NCI-H345 (cell line): Measurements from ENCODE around the gene ARRDC5.
A peak's percentile ranks its signal among the peaks of the same experiment; 100 is the strongest.
"Not testable (repeated sequence)": the region's sequence is repeated elsewhere in the genome, so short reads cannot be mapped to it uniquely, and the experiment has no call there.

Experiments used
- DNase-seq: peaks from one replicate; lab custom pipeline; 2025; lab: John Stamatoyannopoulos, UW

The ARRDC5 gene

DNA sequence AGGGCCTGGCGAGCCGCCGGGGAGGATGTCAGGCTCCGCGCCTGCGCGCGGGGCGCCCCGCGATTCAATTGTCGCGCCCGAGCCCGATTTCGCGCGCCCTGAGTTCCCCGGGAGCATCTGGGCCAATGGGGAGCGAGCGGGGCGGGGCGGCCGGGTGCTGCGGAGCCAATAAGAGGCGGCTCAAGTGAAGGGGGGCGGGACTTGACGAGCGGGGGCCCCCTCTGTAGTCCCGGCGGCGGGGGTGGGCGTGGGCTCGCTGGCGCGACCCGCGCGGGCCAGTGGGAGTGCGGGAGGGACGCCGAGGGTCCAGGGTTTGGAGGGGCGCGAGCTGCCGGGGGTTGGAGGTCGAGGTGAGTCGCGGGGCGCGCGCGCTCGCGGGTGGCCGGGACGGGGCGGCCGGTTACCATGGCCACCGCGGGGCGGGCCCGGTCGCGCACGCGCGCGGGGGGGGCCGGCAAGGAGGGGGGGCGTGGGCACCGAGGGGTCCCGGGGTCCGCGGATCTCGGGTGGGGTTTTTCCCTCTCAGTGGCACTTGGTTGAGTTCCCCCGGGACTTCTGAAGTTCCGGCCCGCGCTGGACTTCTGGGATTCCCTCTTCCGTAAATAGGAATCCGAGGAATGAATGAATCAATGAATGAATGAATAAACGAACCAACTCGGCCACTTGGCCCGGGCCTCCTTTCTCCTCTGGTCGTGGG is 7.3 kb upstream of the ARRDC5 start:
- DNase-seq, result peak; percentile 97

GRCh38 chr19:4909156-4909896 is 6.6 kb upstream of the ARRDC5 start, which contains the start of gene UHRF1:
Gene UHRF1, plus strand, starts transcription at chr19:4909501. Its CDS starts 1,385 bp downstream, at chr19:4910886.
- peak; percentile 78 for DNase-seq

- DNase-seq, result no peak
Observed at GRCh38 chr19:4908781-4909155, 6.1 kb upstream of the ARRDC5 start.

DNA sequence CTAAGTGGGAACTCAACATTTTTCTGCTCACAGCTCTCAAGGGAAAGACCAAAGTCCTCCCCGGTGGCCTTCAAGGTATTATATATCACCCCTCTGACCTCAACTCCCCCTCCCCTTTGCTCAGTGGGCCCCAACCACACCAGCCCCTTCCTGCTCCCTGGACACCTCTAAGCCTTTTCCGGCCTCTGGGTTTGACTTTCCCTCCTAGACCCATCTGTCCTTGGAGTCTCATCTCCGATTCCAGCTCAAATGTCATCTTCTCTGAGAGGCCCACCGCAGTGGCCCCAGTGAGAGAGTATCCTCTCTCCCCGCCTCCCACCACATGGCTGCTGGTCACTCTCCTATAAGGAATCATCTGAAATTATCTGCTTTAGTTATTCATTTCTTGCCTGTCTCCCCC is 5.7 kb upstream of the ARRDC5 start:
- no peak for DNase-seq

DNA sequence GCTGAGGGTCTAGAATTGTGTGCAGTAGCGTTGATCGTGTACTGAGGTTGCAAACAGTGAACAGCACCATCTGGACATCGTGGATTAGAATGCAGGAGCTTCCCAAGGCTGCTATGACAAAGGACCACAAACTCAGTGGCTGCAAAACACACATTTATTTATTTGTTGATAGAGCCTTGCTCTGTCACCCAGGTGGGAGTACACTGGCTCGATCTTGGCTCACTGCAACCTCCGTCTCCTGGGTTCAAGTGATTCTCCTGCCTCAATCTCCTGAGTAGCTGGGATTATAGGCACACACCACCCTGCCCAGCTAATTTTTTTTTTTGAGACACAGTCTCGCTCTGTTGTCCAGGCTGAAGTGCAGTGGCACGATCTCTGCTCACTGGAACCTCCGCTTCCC is 4.3 kb upstream of the ARRDC5 start:
- no peak for DNase-seq

GRCh38 chr19:4904481-4904880 is 1.8 kb upstream of the ARRDC5 start:
- no peak for DNase-seq

- not testable (repeated sequence) for DNase-seq
Observed at GRCh38 chr19:4900879-4901278, 1.8 kb downstream of the ARRDC5 start.

DNA sequence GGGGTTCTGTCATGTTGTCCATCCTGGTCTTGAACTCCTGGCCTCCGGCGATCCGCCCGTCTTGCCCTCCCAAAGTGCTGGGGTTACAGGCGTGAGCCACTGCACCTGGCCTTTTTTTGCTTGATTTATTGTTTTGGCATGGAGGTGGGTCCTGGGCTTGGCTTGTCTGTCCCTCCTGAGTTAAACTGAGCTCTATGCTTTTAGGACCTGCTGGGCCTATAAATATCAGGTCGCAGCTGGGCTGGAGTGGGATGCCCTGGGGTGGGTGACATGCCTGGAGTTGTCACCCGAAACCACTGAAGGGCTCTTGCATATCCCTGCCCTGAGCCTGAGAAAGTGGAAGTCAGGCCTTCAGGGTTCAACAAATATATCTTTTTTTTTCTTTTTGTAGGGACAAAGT is 5.5 kb downstream of the ARRDC5 start:
- DNase-seq, result no peak

- no peak for DNase-seq
Observed at GRCh38 chr19:4896372-4896771, 6.3 kb downstream of the ARRDC5 start.

- DNase-seq, result not testable (repeated sequence)
Observed at GRCh38 chr19:4892962-4893361, 9.7 kb downstream of the ARRDC5 start.

- DNase-seq, result no peak
Observed at GRCh38 chr19:4891066-4891465, 11.6 kb downstream of the ARRDC5 start.

GRCh38 chr19:4889034-4889815 is 13.5 kb downstream of the ARRDC5 start:
- DNase-seq, result no peak

DNA sequence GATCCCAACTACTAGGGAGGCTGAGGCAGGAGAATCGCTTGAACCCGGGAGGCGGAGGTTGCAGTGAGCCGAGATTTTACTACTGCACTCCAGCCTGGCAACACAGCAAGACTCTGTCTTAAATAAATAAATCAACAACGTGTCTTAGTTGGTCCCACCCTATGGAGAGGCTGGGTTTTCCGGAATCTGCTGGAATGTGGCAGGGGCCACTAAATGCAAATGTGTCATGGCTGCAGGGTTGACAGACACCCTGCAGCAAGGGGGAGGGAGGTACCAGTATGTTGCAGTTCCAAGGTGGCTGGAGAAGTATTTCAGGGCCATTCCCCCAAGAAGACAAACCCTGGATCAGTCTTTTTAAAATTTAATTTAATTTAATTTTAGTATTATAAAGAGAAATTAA is 14.9 kb downstream of the ARRDC5 start:
- DNase-seq, result not testable (repeated sequence)

DNA sequence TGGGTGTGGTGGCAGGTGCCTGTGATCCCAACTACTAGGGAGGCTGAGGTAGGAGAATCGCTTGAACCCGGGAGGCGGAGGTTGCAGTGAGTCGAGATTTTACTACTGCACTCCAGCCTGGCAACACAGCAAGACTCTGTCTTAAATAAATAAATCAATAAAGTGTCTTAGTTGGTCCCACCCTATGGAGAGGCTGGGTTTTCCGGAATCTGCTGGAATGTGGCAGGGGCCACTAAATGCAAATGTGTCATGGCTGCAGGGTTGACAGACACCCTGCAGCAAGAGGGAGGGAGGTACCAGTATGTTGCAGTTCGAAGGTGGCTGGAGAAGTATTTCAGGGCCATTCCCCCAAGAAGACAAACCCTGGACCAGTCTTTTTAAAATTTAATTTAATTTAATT is 17.7 kb downstream of the ARRDC5 start:
- DNase-seq, result not testable (repeated sequence)

DNA sequence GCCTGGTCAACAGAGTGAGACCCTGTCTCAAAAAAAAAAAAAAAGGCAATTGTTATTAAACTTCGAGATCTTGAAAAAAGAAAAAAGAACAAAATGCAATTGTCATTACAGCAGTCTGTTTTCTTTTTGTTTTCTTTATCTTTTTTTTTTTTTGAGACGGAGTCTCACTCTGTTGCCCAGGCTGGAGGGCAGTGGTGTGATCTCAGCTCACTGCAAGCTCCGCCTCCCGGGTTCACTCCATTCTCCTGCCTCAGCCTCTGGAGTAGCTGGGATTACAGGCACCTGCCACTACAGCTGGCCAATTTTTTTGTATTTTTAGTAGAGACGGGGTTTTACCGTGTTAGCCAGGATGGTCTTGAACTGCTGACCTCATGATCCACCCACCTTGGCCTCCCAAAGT is 19.8 kb downstream of the ARRDC5 start:
- DNase-seq, result not testable (repeated sequence)

DNA sequence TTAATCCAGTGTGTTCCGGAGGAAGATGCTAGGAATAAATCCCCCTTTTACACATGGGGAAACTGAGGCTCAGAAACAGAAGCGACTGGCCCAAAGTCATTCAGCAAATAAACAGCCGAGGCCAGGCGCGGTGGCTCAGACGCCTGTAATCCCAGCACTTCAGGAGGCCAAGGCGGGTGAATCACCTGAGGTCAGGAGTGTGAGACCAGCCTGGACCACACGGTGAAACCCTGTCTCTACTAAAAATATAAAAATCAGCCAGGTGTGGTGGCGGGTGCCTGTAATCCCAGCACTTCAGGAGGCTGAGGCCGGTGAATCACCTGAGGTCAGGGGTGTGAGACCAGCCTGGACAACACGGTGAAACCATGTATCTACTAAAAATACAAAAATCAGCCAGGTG is 23.7 kb downstream of the ARRDC5 start:
- DNase-seq, result no peak

DNA sequence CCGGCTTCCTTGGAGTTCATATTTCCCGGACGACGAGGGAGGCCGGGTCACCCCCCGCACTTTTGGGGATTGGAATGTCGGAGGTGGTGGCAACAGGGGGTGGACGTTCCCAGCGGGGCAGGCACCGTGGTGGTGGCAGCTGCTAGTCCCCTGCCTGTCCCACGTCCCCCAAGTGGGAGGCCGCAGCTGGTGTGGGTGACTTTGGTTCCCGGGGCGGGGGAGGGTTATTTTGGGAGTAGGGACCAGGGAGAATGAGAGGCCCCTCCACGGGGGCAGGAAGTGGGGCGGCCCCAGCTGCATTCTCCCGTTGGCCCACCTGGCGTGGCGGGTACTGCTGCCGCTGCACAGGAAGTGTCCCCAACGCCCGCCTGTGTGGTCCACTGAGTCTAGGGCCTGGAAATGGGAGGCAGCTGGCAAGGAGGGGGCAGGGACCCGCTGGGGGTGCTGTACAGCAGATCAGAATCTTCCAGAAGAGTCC is 24.2 kb downstream of the ARRDC5 start:
- DNase-seq, result no peak

GRCh38 chr19:4877753-4878490 is 24.8 kb downstream of the ARRDC5 start:
- DNase-seq, result no peak

DNA sequence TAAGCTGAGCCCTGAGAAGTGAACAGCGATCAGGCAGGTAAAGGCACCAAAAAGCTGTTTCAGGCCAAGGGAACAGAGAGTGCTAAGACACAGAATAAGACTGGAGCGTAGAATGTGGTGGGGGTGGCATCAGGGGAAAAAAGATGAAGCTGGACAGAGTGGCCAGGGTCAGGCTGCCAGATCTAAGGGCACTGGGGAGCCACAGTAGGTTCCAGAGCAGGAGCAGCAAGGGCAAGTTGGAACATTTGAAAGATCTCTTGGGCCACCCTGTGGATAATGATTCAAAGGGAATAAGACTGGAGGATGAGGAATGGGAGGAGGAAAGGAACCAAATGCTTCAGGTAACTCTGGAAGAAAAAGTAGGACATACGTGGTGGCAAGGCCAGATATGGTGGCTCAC is 28.8 kb downstream of the ARRDC5 start:
- DNase-seq, result no peak

DNA sequence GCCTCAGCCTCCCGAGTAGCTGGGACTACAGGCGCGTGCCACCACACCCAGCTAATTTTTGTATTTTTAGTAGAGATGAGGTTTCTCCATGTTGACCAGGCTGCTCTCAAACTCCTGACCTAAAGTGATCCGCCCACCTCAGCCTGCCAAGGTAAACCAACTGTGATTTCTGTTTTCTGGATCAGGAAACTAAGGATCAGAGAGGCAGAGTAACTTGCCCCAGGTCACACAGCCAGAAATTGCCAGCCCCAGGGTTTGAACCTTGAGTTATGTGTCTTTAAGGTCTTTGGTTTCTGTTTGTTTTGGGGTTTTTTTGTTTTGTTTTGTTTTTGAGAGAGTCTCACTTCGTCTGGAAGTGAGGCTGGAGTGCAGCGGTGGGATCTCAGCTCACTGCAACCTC is 31.0 kb downstream of the ARRDC5 start:
- DNase-seq, result no peak

DNA sequence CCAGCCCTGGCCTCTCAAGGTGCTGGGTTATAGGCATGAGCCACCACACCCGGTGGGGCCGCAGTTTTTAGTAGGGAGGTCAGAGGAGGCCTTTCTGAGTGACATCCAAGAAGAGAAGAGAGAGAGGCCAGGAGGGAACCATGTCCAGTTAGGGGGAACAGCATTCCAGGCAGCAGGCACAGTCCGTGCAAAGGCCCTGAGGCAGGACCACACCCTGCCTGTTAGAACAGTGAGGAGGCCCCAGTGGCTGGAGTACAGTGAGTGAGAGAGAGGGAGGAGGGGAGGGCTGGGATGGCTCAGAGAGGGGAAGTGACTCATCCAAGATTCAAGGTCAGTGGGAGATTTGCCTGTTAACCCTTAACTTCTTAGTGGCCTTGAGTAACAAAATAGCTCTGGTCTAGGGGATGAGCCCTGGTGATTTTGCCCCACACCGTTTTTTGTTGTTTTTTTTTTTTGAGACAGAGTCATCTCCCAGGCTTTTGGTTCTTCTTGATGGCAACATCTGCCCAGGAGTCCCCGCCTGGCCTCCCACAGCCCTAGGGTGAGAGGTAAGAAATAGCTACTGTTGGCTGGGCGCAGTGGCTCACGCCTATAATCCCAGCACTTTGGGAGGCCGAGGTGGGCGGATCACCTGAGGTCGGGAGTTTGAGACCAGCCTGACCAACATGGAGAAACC is 32.5 kb downstream of the ARRDC5 start:
- no peak for DNase-seq
